Coronary artery (tissue), 2 donors: Measurements from ENCODE around the gene UBAC1.
"Not testable (repeated sequence)": the region's sequence is repeated elsewhere in the genome, so short reads cannot be mapped to it uniquely, and the experiment has no call there.

ENCODE experiments used
- DNase-seq: peaks from one replicate; pipeline ENCODE4 v3.0.0-alpha.2; 2017; ENCODE audit warnings: low spot score
- H3K27ac ChIP-seq, 2 donors: fragments of 200-600 bp; sonication (generic); one replicate each; pipeline ENCODE4 v1.5.1; 2016 to 2019
- H3K4me3 ChIP-seq: fragments of 200-600 bp; sonication (generic); 2 replicates; pipeline ENCODE4 v1.5.1; 2016; ENCODE audit warnings: mild to moderate bottlenecking, moderate library complexity
- TF ChIP-seq, protein P1 (sequence below): fragments of 200-600 bp; sonication (generic); IDR thresholded peaks from one replicate; pipeline ENCODE4 v1.5.1; 2019; ENCODE audit warnings: antibody characterized with exemption

The UBAC1 gene

DNA sequence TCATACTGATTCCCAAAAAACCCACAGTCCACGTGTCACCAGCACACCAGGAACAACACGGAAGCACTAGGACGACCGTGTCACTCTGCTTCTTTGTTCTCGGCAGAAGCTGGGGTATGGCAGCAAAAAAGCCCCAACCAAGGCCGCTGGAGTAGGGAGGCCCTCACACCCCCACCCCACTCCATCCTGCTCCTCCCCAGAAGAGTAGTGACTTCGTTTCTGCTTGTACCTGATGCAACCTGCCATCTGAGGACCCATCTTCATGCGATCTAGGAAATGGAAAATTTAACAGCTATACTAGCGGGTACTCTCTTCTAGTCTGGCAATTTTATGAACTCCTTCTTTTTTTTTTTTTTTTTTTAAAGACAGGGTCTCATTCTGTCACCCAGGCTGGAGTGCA is 3.7 kb downstream of the UBAC1 start:
- TF ChIP-seq, protein P1, sequence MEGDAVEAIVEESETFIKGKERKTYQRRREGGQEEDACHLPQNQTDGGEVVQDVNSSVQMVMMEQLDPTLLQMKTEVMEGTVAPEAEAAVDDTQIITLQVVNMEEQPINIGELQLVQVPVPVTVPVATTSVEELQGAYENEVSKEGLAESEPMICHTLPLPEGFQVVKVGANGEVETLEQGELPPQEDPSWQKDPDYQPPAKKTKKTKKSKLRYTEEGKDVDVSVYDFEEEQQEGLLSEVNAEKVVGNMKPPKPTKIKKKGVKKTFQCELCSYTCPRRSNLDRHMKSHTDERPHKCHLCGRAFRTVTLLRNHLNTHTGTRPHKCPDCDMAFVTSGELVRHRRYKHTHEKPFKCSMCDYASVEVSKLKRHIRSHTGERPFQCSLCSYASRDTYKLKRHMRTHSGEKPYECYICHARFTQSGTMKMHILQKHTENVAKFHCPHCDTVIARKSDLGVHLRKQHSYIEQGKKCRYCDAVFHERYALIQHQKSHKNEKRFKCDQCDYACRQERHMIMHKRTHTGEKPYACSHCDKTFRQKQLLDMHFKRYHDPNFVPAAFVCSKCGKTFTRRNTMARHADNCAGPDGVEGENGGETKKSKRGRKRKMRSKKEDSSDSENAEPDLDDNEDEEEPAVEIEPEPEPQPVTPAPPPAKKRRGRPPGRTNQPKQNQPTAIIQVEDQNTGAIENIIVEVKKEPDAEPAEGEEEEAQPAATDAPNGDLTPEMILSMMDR = no peak
- DNase-seq = no peak

DNA sequence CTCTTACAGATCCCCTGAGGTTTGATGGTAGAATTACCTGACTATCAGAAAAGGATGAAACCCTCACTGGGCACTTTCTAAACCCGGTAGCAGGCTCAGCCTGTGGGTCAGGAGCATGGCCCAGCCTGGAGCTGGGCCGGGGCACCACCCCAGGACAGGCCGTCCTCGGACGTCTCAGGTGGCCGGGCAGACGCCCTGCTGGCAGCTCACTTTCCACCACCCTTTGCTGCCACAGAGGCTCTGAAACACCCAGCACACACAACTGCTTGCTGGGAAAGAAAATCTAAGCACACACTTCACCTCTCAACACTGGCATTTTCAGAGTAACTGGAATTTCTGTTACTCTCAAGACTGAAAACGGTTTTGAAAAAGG is 4.4 kb downstream of the UBAC1 start:
- no peak overlapping the region for H3K4me3 ChIP-seq
- TF ChIP-seq, protein P1 = no peak
- H3K27ac ChIP-seq = no peak overlapping the region
- no peak for DNase-seq

More for the DNA sequence above, 3.7 kb downstream of the UBAC1 start:
- Histone ChIP-seq H3K27ac (no peak overlapping the region), H3K4me3 (no peak overlapping the region)

DNA sequence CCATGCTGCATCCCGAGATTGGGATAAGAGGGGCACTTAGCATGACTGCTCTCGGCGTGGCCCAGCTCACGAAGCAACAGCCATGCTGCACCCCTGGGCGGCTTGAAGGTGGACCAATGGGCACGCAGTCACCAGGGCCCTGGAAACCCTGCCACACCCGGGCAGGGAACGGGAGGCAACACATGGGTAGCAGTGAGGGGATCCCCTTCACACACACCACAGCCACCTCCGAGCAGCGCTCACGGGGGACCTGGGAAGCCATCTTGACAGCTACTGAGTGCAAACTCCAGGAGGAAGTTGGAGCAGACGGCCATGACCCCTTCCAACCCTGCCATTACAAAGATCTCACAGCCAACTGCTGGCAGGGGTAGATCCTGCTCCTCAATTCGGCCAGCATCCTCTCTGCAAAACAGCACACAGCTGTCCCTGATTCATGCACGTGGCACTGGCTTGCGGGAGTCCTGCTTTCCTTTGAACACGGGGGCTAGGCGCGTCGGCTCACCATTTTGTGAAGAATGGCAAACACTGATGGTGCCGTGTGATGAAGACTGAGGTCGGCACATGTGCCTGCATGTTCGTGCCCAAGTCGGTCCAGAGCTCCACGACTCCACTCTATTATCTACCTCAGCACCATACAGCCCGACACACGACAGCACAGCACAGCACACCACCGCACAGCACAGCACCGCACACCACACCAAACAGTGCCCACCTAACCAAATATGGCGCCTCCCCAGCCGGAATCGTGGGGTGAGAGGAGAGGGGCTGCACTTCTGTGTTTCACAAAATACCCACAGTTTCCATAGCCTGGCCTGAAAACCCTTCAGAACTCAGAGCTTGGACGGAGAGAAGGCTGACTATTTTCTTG is 5.0 kb downstream of the UBAC1 start:
- TF ChIP-seq, protein P1 = no peak
- Histone ChIP-seq H3K27ac (no peak overlapping the region), H3K4me3 (no peak overlapping the region)
- DNase-seq = no peak

DNA sequence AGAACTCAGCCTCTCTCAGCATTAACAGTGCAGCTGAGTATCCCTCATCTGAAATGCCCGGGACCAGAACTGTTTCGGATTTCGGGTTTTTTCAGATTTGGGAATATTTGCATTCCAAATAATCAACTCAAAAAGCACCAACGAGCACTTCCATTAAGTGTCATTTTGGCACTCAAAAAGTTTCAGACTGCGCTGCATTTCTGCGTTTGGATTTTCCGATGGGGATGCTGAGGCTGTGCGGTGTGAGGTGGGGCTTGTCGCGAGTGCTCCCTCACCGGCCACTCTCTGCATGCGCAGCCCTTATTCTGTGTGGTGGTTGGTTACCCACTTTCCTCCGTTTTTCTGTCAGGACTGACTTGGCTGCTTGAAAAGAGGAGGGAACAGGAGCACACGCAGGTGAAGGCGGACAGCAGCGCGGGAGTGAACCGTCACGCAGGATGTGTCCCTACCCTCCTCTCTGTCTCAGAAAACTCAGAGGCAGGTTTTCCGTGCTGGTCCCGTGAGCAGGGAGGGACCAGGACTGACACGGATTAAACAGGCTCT is 8.4 kb downstream of the UBAC1 start:
- DNase-seq = no peak
- Histone ChIP-seq H3K4me3 (no peak overlapping the region), H3K27ac (no peak overlapping the region)
- TF ChIP-seq, protein P1 = no peak

DNA sequence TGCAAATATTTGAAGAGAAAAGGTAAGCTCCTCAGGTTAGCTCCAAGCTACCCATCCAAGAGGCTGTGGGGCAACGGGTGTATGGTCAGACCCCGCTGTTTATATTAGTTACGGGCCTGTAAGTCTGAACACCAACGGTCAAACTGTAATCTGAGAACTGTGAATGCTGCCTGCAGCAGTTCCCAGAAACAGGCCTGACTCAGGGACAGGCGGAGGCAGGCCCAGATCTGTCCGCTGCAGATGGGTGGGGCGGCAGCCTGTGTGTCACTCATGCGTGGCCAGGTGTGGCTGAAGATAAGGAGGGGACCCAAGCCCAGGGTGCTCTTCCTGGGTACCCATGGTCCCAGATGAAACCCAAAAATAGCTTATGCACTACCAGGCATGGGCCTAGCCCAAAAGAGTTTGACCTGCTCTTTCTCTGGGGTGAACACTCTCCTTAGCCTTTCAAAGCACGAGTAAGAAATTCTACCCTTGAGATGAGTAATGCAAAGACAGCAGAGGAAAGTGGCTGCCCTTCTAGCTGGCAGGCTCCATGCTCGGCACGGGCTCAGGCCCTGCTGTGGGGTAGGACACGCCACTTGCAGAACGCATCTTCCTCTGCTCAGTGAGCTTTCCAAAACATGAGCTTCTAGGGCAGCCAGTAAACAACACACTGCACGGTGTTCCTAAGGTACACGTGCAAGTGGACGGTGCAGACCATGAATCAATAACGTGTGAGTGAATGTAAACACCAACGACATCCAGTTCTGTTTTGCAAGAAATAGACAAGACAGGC is 9.1 kb downstream of the UBAC1 start:
- TF ChIP-seq, protein P1 = no peak
- Histone ChIP-seq H3K27ac (no peak overlapping the region), H3K4me3 (no peak overlapping the region)
- DNase-seq = no peak

DNA sequence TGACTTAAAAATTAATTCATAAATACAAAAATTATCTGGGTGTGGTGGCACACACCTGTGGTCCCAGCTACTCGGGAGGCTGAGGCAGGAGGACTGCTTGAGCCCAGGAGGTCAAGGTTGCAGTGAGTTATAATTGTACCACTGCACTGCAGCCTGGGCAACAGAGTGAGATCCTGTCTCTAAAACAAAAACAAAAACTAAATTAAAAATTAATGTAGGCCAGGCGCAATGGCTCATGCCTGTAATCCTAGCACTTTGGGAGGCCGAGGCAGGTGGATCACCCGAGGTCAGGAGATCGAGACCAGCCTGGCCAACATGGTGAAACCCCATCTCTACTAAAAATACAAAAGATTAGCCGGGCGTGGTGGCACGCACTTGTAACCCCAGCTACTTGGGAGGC is 9.9 kb downstream of the UBAC1 start:
- H3K4me3 ChIP-seq, DNase-seq, H3K27ac ChIP-seq: not testable (repeated sequence)

DNA sequence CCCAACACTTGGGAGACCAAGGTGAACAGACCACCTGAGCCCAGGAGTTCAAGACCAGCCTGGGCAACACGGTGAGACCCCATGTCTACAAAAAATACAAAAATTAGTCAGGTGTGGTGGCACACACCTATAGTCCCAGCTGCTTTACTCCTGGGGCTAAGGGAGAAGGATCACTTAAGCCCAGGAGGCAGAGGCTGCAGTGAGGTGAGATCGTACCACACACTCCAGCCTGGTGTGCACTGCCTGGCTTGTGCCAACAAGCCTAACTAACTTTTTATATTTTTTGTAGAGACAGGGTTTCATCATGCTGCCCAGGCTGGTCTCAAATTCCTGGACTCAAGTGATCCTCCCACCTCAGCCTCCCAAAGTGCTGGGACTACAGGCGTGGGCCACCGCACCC is 10.3 kb downstream of the UBAC1 start:
- not testable (repeated sequence) for H3K27ac ChIP-seq, H3K4me3 ChIP-seq, DNase-seq
